Keratinocyte (primary cell): ENCODE measurements around the gene CDC42EP4. TPM values are rescaled to one million over a fixed set of nuclear protein-coding genes. Genes with fewer than 3 reads are reported as not detected.

Experiments used
- DNase-seq: peaks from one replicate; pipeline ENCODE4 v3.0.0-alpha.2; 2011; ENCODE audit warnings: low read depth, missing footprints, low spot score
- FAIRE-seq: peaks from 2 replicates; lab custom pipeline; 2011; peaks lifted over from hg19 to GRCh38; lab: Jason Lieb, UNC
- H2AFZ ChIP-seq: 2 replicates; pipeline ENCODE4 v1.6.0; 2012; ENCODE audit warnings: low read length, control low read depth, inconsistent platforms; ENCODE audit not compliant: control insufficient read depth
- H3K27ac ChIP-seq: 2 replicates; pipeline ENCODE4 v1.5.1; 2011; ENCODE audit warnings: low read length; ENCODE audit not compliant: control insufficient read depth, insufficient read depth
- H3K27me3 ChIP-seq: 3 replicates; pipeline ENCODE4 v1.6.0; 2011; ENCODE audit warnings: low read length; ENCODE audit not compliant: control insufficient read depth, insufficient read depth; ENCODE audit errors: extremely low read depth
- H3K36me3 ChIP-seq, 2 experiments: 2 replicates in 1 of 2; 3 replicates in 1 of 2; pipeline ENCODE4 v1.5.1; 2011; ENCODE audit warnings: low read length in 2 of 2, mild to moderate bottlenecking in 1 of 2; ENCODE audit not compliant: control insufficient read depth in 2 of 2, insufficient read depth in 2 of 2; ENCODE audit errors: extremely low read depth in 1 of 2
- H3K4me1 ChIP-seq: 3 replicates; pipeline ENCODE4 v1.5.1; 2011; ENCODE audit warnings: low read length; ENCODE audit not compliant: control insufficient read depth, insufficient read depth; ENCODE audit errors: extremely low read depth
- H3K4me2 ChIP-seq: 3 replicates; pipeline ENCODE4 v1.6.0; 2011; ENCODE audit warnings: low read depth, low read length; ENCODE audit not compliant: control insufficient read depth, insufficient read depth; ENCODE audit errors: extremely low read depth
- H3K4me3 ChIP-seq, 3 experiments: fragments of 200-600 bp in 1 of 3; sonication (generic) in 1 of 3; 2 replicates in 2 of 3; 3 replicates in 1 of 3; pipeline ENCODE4 v1.5.1; 2011 to 2016; ENCODE audit warnings: low read length in 3 of 3, mild to moderate bottlenecking in 3 of 3, control low read depth in 2 of 3, inconsistent platforms in 1 of 3, low read depth in 1 of 3, mixed read lengths in 1 of 3, mixed run types in 1 of 3, moderate library complexity in 1 of 3; ENCODE audit not compliant: control insufficient read depth in 2 of 3, insufficient read depth in 2 of 3; ENCODE audit errors: extremely low read depth in 1 of 3
- H3K79me2 ChIP-seq: 2 replicates; pipeline ENCODE4 v1.6.0; 2012; ENCODE audit warnings: low read length; ENCODE audit not compliant: control insufficient read depth, insufficient read depth
- H3K9ac ChIP-seq: 3 replicates; pipeline ENCODE4 v1.6.0; 2011; ENCODE audit warnings: low read length; ENCODE audit not compliant: control insufficient read depth, insufficient read depth; ENCODE audit errors: extremely low read depth
- H3K9me1 ChIP-seq: 3 replicates; pipeline ENCODE4 v1.6.0; 2011; ENCODE audit warnings: low read length; ENCODE audit not compliant: control insufficient read depth, insufficient read depth; ENCODE audit errors: extremely low read depth
- H3K9me3 ChIP-seq: 2 replicates; pipeline ENCODE4 v1.5.1; 2012; ENCODE audit warnings: low read depth, low read length; ENCODE audit not compliant: control insufficient read depth
- H4K20me1 ChIP-seq: 3 replicates; pipeline ENCODE4 v1.6.0; 2011; ENCODE audit warnings: low read length; ENCODE audit not compliant: control insufficient read depth, insufficient read depth; ENCODE audit errors: extremely low read depth
- EZH2 ChIP-seq: IDR thresholded peaks from one replicate; pipeline ENCODE4 v1.6.1; 2012; ENCODE audit warnings: inconsistent platforms, mild to moderate bottlenecking, low read length, moderate library complexity
- dilution Hi-C: fragments of 300-500 bp; cut with MboI; formaldehyde crosslinking; loops from one replicate; pipeline ENCODE4 v1.7.0; 2020; ENCODE audit warnings: low sequenced_read_pairs; ENCODE audit not compliant: extremely low pct_ligation_motif_present
- polyA plus RNA-seq, 5 experiments: library from polyadenylated mRNA; depleted of rRNA in 3 of 5; stranded (reverse) in 3 of 5; stranded (forward) in 1 of 5; unstranded in 1 of 5; fragments of >200 nt; gene quantifications; 1 replicate in 1 of 5; 2 replicates in 3 of 5; 3 replicates in 1 of 5; pipeline versions ENCODE4 v1.2.1 to v1.2.3, GENCODE V29; 2011 to 2012; ENCODE audit warnings: missing spikeins in 2 of 5, low read depth in 1 of 5, low replicate concordance in 1 of 5
- TF ChIP-seq, protein P1 (sequence below), 3 experiments: IDR thresholded peaks in 1 of 3; conservative IDR thresholded peaks in 1 of 3; optimal IDR thresholded peaks in 1 of 3; 2 replicates in 2 of 3; 3 replicates in 1 of 3; pipeline versions ENCODE3 to v1.5.1; 2011; ENCODE audit warnings: low read length in 3 of 3, mild to moderate bottlenecking in 3 of 3, moderate library complexity in 2 of 3, control low read depth in 1 of 3, inconsistent platforms in 1 of 3; ENCODE audit not compliant: insufficient read depth in 2 of 3; ENCODE audit errors: extremely low read depth in 1 of 3

Gene CDC42EP4
- polyA plus RNA-seq, 1 donor (not counting 4 experiments of a cell fraction or from before 2014, with no cell fraction given) = 9.4 TPM

DNA sequence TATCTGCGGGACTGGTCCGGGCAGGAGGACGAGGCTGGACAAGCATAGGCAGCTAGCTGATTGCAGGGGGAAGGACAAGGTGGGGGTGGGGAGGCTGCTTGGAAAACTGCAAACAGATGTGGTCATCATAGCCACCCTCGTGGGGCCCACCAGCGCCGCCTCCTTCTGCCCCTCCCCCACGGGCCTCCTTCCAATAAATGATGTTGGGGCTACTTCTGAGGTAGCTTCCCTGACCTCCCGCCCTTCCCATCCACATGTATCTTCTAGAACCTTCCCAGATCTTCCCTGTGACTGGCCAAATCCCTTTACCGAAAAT, 12.3 kb upstream of the CDC42EP4 start:
- Histone ChIP-seq H3K27me3 (no peaks in the 10 kb centered on the region), H3K4me3 (no peak overlapping the region), H3K9me1 (no peaks in the 10 kb centered on the region), H3K79me2 (no peaks in the 10 kb centered on the region), H3K9me3 (no peaks in the 10 kb centered on the region), H3K36me3 (no peaks in the 10 kb centered on the region), H2AFZ (no peak overlapping the region), H3K27ac (no peak overlapping the region), H3K4me2 (no peak overlapping the region), H3K4me1 (peaks cover 7% of the 10 kb centered on the region), H3K9ac (no peak overlapping the region), H4K20me1 (no peaks in the 10 kb centered on the region)
- FAIRE-seq (no peak), DNase-seq (no peak)
- TF ChIP-seq EZH2 = no peak
- TF ChIP-seq, protein P1, sequence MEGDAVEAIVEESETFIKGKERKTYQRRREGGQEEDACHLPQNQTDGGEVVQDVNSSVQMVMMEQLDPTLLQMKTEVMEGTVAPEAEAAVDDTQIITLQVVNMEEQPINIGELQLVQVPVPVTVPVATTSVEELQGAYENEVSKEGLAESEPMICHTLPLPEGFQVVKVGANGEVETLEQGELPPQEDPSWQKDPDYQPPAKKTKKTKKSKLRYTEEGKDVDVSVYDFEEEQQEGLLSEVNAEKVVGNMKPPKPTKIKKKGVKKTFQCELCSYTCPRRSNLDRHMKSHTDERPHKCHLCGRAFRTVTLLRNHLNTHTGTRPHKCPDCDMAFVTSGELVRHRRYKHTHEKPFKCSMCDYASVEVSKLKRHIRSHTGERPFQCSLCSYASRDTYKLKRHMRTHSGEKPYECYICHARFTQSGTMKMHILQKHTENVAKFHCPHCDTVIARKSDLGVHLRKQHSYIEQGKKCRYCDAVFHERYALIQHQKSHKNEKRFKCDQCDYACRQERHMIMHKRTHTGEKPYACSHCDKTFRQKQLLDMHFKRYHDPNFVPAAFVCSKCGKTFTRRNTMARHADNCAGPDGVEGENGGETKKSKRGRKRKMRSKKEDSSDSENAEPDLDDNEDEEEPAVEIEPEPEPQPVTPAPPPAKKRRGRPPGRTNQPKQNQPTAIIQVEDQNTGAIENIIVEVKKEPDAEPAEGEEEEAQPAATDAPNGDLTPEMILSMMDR (optimal IDR thresholded peaks at IDR 0.05 in 1 of 3, IDR thresholded peaks at IDR 0.05 in 1 of 3, conservative IDR thresholded peaks at IDR 0.05 in 1 of 3; ENCODE audit: extremely low read depth in 1 of 3, insufficient read depth in 2 of 3, low read length in 3 of 3) = no peak
- dilution Hi-C loops = no loop called here

DNA sequence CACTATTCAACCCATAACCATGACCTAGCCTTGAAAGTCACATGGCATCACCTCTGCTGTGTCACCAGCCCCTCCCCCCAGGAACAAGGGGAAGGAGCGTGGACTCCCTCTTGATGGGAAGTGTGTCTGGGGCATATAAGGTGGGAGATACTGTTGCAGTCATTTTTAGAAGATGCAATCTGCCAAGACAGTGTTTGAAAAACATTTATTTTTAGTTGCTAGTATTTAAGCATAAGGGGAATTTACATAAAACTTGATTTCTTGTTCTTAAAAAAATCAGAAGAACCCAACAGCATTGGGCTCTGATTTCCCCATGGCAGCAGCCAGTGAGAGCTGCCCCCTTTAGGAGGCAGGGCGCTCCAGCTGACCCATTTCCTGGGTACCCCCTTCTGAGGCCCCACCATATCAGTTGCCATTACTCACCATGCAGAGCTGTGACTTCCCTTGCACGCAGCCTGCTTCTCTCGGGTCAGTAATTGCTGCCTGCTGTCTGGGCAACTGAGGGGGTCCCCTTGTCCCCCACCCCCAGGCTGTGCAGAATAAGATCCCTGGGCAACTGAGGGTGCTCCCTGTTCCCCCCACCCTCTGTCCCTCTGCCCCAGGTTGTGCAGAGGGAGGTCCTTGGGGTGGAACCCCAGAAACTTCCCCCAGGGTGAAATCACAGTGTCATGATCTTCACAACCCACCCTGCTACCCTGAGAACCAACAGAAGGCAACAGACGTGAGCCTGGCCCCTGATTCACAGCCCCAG, 11.8 kb upstream of the CDC42EP4 start:
- Histone ChIP-seq H3K79me2 (no peaks in the 10 kb centered on the region), H2AFZ (no peak overlapping the region), H3K27ac (no peak overlapping the region), H4K20me1 (no peaks in the 10 kb centered on the region), H3K9ac (no peak overlapping the region), H3K4me3 (no peak overlapping the region), H3K4me2 (peak overlapping the region; percentile 29), H3K4me1 (peaks cover 7% of the 10 kb centered on the region), H3K36me3 (no peaks in the 10 kb centered on the region), H3K27me3 (no peaks in the 10 kb centered on the region), H3K9me3 (no peaks in the 10 kb centered on the region), H3K9me1 (no peaks in the 10 kb centered on the region)
- TF ChIP-seq, protein P1 (optimal IDR thresholded peaks at IDR 0.05 in 1 of 3, IDR thresholded peaks at IDR 0.05 in 1 of 3, conservative IDR thresholded peaks at IDR 0.05 in 1 of 3; ENCODE audit: extremely low read depth in 1 of 3, insufficient read depth in 2 of 3, low read length in 3 of 3) = no peak
- dilution Hi-C loops = no loop called here
- FAIRE-seq (no peak), DNase-seq (no peak)
